ENCODE results near the gene OLFM1. TPM values are rescaled to one million over a fixed set of nuclear protein-coding genes. Genes with fewer than 3 reads are reported as not detected.

Gene OLFM1
- total RNA-seq, 1 experiment from 2014 or later: 0.39 TPM

GRCh38 chr9:135039916-135040645 is 47.4 kb upstream of the OLFM1 start:
- no peaks in the 10 kb centered on the region for H3K9me3 ChIP-seq (ENCODE audit: control insufficient read depth, insufficient read depth, low read depth, low read length)
- TF ChIP-seq SIN3A (IDR thresholded peaks at IDR 0.05; ENCODE audit: borderline replicate concordance, insufficient read depth, low read depth, low read length): no peak
- no peak for TF ChIP-seq TCF7L2 (IDR thresholded peaks at IDR 0.05; ENCODE audit: low read depth, low read length)
- TF ChIP-seq CTCF (IDR thresholded peaks at IDR 0.05): no peak
- no peak for TF ChIP-seq REST (IDR thresholded peaks at IDR 0.05; ENCODE audit: insufficient read depth in 1 of 2, low read depth in 2 of 2, low read length in 1 of 2)
- TF ChIP-seq POLR2AphosphoS5 (IDR thresholded peaks at IDR 0.05; ENCODE audit: low read depth, low read length): no peak
- intact Hi-C loops (cut with micrococcal nuclease; ENCODE audit: unreplicated experiment): no loop called here
- in situ Hi-C loops (cut with HindIII; ENCODE audit: low pct_unique_long_range_greater_than_20kb, low sequenced_read_pairs): no loop called here
- ChIA-PET CTCF (no interaction called here), POLR2A (no interaction called here)
- no peak overlapping the region for H3K27ac ChIP-seq (ENCODE audit: low read length)
- H3K27me3 ChIP-seq (ENCODE audit: control insufficient read depth, insufficient read depth, low read length): peaks cover 4% of the 10 kb centered on the region; the same call in 1 of the 2 replicates
- no peaks in the 10 kb centered on the region for H3K36me3 ChIP-seq (ENCODE audit: control insufficient read depth, insufficient read depth, low read length)
- BruUV-seq (replicated peaks): no TSS peak
- H3K4me1 ChIP-seq (ENCODE audit: control insufficient read depth, insufficient read depth, low read length): no peaks in the 10 kb centered on the region
- DNase-seq (ENCODE audit: low read depth, low spot score) (no peak), ATAC-seq (no peak)
- H3K4me3 ChIP-seq (ENCODE audit: low read depth in 2 of 2, low read length in 2 of 2): no peak overlapping the region

GRCh38 chr9:135040892-135041291 is 46.6 kb upstream of the OLFM1 start:
- ATAC-seq: no peak
- no TSS peak for BruUV-seq (replicated peaks)
- DNase-seq (ENCODE audit: low read depth, low spot score): no peak

More at GRCh38 chr9:135040892-135041291, 46.6 kb upstream of the OLFM1 start:
- in situ Hi-C loops (cut with HindIII; ENCODE audit: low pct_unique_long_range_greater_than_20kb, low sequenced_read_pairs): no loop called here
- no peak overlapping the region for H3K4me3 ChIP-seq (ENCODE audit: low read depth in 2 of 2, low read length in 2 of 2)
- intact Hi-C loops (cut with micrococcal nuclease; ENCODE audit: unreplicated experiment): no loop called here
- CTCF ChIA-PET: no interaction called here
- TF ChIP-seq TCF7L2 (IDR thresholded peaks at IDR 0.05; ENCODE audit: low read depth, low read length) (no peak), POLR2AphosphoS5 (IDR thresholded peaks at IDR 0.05; ENCODE audit: low read depth, low read length) (no peak), REST (IDR thresholded peaks at IDR 0.05; ENCODE audit: insufficient read depth in 1 of 2, low read depth in 2 of 2, low read length in 1 of 2) (no peak), SIN3A (IDR thresholded peaks at IDR 0.05; ENCODE audit: borderline replicate concordance, insufficient read depth, low read depth, low read length) (no peak), CTCF (IDR thresholded peaks at IDR 0.05) (no peak)
- H3K27ac ChIP-seq (ENCODE audit: low read length): no peak overlapping the region
- H3K27me3 ChIP-seq (ENCODE audit: control insufficient read depth, insufficient read depth, low read length): peaks cover 4% of the 10 kb centered on the region; the same call in 1 of the 2 replicates
- no peaks in the 10 kb centered on the region for H3K36me3 ChIP-seq (ENCODE audit: control insufficient read depth, insufficient read depth, low read length)
- H3K4me1 ChIP-seq (ENCODE audit: control insufficient read depth, insufficient read depth, low read length): no peaks in the 10 kb centered on the region
- POLR2A ChIA-PET: no interaction called here
- H3K9me3 ChIP-seq (ENCODE audit: control insufficient read depth, insufficient read depth, low read depth, low read length): no peaks in the 10 kb centered on the region

All from Panc1 (cell line).